Measurements from ENCODE around the gene CAVIN1.

The CAVIN1 gene

DNA sequence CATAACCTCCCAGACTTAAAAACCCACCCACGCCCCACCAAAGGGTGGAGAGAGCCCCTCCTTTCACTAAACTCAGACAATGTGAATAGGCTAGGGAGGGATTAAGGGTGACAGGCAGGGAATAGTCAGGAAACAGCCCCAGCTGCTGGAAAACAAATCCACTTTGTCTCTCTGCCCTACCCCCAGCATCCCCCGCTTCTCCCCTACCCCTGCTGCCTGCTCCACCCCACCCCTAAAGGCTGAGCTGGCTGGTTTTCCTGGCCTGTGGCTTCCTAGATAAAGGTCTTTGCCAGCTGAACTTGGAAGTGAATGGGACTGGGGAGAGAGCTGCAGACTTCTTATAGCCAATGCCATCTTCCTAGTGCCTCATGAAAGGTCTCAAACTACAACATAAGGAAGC, 15.0 kb downstream of the CAVIN1 start:
- no peak for TF ChIP-seq YY1 (IDR thresholded peaks at IDR 0.05; ENCODE audit: insufficient read depth, insufficient read length)
- no peak for TF ChIP-seq SUZ12 (IDR thresholded peaks at IDR 0.05; ENCODE audit: extremely low read depth, insufficient read depth, insufficient read length)
- TF ChIP-seq ZNF274 (IDR thresholded peaks at IDR 0.05; ENCODE audit: low read depth, low read length) = no peak
- no peak for DNase-seq (ENCODE audit: low read depth, low spot score)
- peak overlapping the region; percentile 8 for H3K9ac ChIP-seq (ENCODE audit: insufficient read length, low read depth)
- no peak overlapping the region for H3K4me3 ChIP-seq (ENCODE audit: insufficient read length, low read depth)
- peaks cover 13% of the 10 kb centered on the region for H3K4me1 ChIP-seq (ENCODE audit: insufficient read depth, insufficient read length)
- H3K27me3 ChIP-seq (ENCODE audit: insufficient read depth, insufficient read length) = no peaks in the 10 kb centered on the region
- no peaks in the 10 kb centered on the region for H3K9me3 ChIP-seq (ENCODE audit: insufficient read depth, low read length)
- peaks cover 53% of the 10 kb centered on the region for H3K36me3 ChIP-seq (ENCODE audit: insufficient read depth, insufficient read length, low read length)

DNA sequence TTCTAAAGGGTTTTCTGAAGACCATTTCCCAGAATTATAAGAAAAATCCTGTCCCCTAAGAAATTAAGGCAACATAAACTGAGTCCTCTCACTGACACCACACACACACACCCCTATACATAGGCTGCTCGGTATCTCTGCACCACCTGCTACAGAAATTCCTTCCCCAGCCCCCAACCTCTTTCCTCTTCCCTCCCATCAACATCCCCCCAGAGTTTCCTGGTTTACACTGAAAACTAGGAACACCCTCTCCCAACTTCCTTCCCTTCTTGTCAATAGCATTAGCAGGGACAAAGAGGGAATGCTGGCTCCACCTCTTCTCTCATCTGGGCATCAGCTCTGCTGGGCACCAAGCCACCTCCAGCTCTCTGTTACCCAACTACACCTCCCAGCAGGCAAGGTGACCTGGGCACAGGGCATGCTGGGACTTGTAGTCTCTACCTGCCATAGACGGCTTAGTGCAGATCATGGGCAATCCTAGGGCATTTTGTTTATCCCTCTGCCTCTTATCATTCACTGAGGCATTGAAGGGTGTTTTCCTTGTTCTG, 15.7 kb downstream of the CAVIN1 start:
- H3K36me3 ChIP-seq (ENCODE audit: insufficient read depth, insufficient read length, low read length) = peaks cover 52% of the 10 kb centered on the region
- no peak overlapping the region for H3K4me3 ChIP-seq (ENCODE audit: insufficient read length, low read depth)
- no peak overlapping the region for H3K9ac ChIP-seq (ENCODE audit: insufficient read length, low read depth)
- H3K4me1 ChIP-seq (ENCODE audit: insufficient read depth, insufficient read length) = peaks cover 14% of the 10 kb centered on the region
- no peaks in the 10 kb centered on the region for H3K27me3 ChIP-seq (ENCODE audit: insufficient read depth, insufficient read length)
- no peaks in the 10 kb centered on the region for H3K9me3 ChIP-seq (ENCODE audit: insufficient read depth, low read length)
- DNase-seq (ENCODE audit: low read depth, low spot score) = no peak
- TF ChIP-seq YY1 (IDR thresholded peaks at IDR 0.05; ENCODE audit: insufficient read depth, insufficient read length) (no peak), ZNF274 (IDR thresholded peaks at IDR 0.05; ENCODE audit: low read depth, low read length) (no peak), SUZ12 (IDR thresholded peaks at IDR 0.05; ENCODE audit: extremely low read depth, insufficient read depth, insufficient read length) (no peak)

DNA sequence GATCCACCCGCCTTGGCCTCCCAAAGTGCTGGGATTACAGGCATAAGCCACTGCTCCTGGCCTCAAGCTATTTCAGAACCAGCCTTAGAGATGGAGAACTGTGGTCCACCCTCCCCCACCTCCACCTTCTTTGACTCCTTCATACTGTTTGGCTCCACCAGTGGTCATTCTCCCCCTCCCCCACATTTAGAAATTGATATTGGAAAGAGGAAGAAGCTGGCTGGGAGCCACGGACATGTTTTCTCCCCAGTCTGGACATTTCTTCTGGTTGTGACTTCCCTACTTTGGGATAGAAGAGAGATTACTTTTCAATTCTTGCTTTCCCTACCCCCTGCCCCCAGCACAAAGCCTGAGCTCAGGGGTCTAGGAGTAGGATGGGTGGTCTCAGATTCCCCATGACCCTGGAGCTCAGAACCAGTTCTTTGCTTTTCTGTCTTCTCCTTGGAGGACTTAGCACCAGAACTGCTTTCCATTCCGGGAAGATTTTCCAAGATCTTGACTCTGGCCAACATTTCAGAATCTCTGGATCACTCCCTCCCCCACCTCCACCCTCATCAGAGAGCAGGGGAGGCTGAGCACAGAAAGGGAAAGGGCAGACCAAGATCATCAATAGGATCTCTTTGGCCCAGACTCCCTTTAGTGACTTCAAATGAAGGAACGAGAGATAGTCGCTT, 16.3 kb downstream of the CAVIN1 start:
- DNase-seq (ENCODE audit: low read depth, low spot score) = no peak
- Histone ChIP-seq H3K36me3 (ENCODE audit: insufficient read depth, insufficient read length, low read length) (peaks cover 50% of the 10 kb centered on the region), H3K4me1 (ENCODE audit: insufficient read depth, insufficient read length) (peaks cover 18% of the 10 kb centered on the region), H3K27me3 (ENCODE audit: insufficient read depth, insufficient read length) (no peaks in the 10 kb centered on the region), H3K9ac (ENCODE audit: insufficient read length, low read depth) (no peak overlapping the region), H3K4me3 (ENCODE audit: insufficient read length, low read depth) (no peak overlapping the region), H3K9me3 (ENCODE audit: insufficient read depth, low read length) (no peaks in the 10 kb centered on the region)
- TF ChIP-seq YY1 (IDR thresholded peaks at IDR 0.05; ENCODE audit: insufficient read depth, insufficient read length) = no peak
- TF ChIP-seq SUZ12 (IDR thresholded peaks at IDR 0.05; ENCODE audit: extremely low read depth, insufficient read depth, insufficient read length) = no peak
- TF ChIP-seq ZNF274 (IDR thresholded peaks at IDR 0.05; ENCODE audit: low read depth, low read length) = no peak

GRCh38 chr17:42405963-42406495, 17.0 kb downstream of the CAVIN1 start:
- H3K4me3 ChIP-seq (ENCODE audit: insufficient read length, low read depth) = no peak overlapping the region
- H3K4me1 ChIP-seq (ENCODE audit: insufficient read depth, insufficient read length) = peaks cover 18% of the 10 kb centered on the region
- TF ChIP-seq YY1 (IDR thresholded peaks at IDR 0.05; ENCODE audit: insufficient read depth, insufficient read length) (no peak), SUZ12 (IDR thresholded peaks at IDR 0.05; ENCODE audit: extremely low read depth, insufficient read depth, insufficient read length) (no peak)
- H3K36me3 ChIP-seq (ENCODE audit: insufficient read depth, insufficient read length, low read length) = peaks cover 43% of the 10 kb centered on the region
- H3K9ac ChIP-seq (ENCODE audit: insufficient read length, low read depth) = no peak overlapping the region
- no peaks in the 10 kb centered on the region for H3K9me3 ChIP-seq (ENCODE audit: insufficient read depth, low read length)
- no peaks in the 10 kb centered on the region for H3K27me3 ChIP-seq (ENCODE audit: insufficient read depth, insufficient read length)
- DNase-seq (ENCODE audit: low read depth, low spot score) = no peak

- Histone ChIP-seq H3K9ac (ENCODE audit: insufficient read length, low read depth) (no peak overlapping the region), H3K27me3 (ENCODE audit: insufficient read depth, insufficient read length) (no peaks in the 10 kb centered on the region), H3K4me1 (ENCODE audit: insufficient read depth, insufficient read length) (peaks cover 20% of the 10 kb centered on the region), H3K36me3 (ENCODE audit: insufficient read depth, insufficient read length, low read length) (peaks cover 43% of the 10 kb centered on the region), H3K4me3 (ENCODE audit: insufficient read length, low read depth) (no peak overlapping the region), H3K9me3 (ENCODE audit: insufficient read depth, low read length) (no peaks in the 10 kb centered on the region)
- TF ChIP-seq YY1 (IDR thresholded peaks at IDR 0.05; ENCODE audit: insufficient read depth, insufficient read length) = no peak
- TF ChIP-seq SUZ12 (IDR thresholded peaks at IDR 0.05; ENCODE audit: extremely low read depth, insufficient read depth, insufficient read length) = no peak
- no peak for TF ChIP-seq ZNF274 (IDR thresholded peaks at IDR 0.05; ENCODE audit: low read depth, low read length)
- no peak for DNase-seq (ENCODE audit: low read depth, low spot score)
Measured at GRCh38 chr17:42405076-42405475, 18.0 kb downstream of the CAVIN1 start.

- TF ChIP-seq SUZ12 (IDR thresholded peaks at IDR 0.05; ENCODE audit: extremely low read depth, insufficient read depth, insufficient read length) (no peak), YY1 (IDR thresholded peaks at IDR 0.05; ENCODE audit: insufficient read depth, insufficient read length) (no peak), ZNF274 (IDR thresholded peaks at IDR 0.05; ENCODE audit: low read depth, low read length) (no peak)
- Histone ChIP-seq H3K4me3 (ENCODE audit: insufficient read length, low read depth) (no peak overlapping the region), H3K9me3 (ENCODE audit: insufficient read depth, low read length) (no peaks in the 10 kb centered on the region), H3K4me1 (ENCODE audit: insufficient read depth, insufficient read length) (peaks cover 16% of the 10 kb centered on the region), H3K9ac (ENCODE audit: insufficient read length, low read depth) (no peak overlapping the region), H3K27me3 (ENCODE audit: insufficient read depth, insufficient read length) (no peaks in the 10 kb centered on the region), H3K36me3 (ENCODE audit: insufficient read depth, insufficient read length, low read length) (peaks cover 43% of the 10 kb centered on the region)
- DNase-seq (ENCODE audit: low read depth, low spot score) = no peak
Measured at GRCh38 chr17:42404326-42405055, 18.6 kb downstream of the CAVIN1 start.

GRCh38 chr17:42403150-42403549, 19.9 kb downstream of the CAVIN1 start:
- no peak overlapping the region for H3K4me3 ChIP-seq (ENCODE audit: insufficient read length, low read depth)
- H3K9ac ChIP-seq (ENCODE audit: insufficient read length, low read depth) = peak overlapping the region; percentile 39
- no peak for DNase-seq (ENCODE audit: low read depth, low spot score)
- H3K9me3 ChIP-seq (ENCODE audit: insufficient read depth, low read length) = no peaks in the 10 kb centered on the region
- H3K4me1 ChIP-seq (ENCODE audit: insufficient read depth, insufficient read length) = peaks cover 16% of the 10 kb centered on the region
- no peak for TF ChIP-seq SUZ12 (IDR thresholded peaks at IDR 0.05; ENCODE audit: extremely low read depth, insufficient read depth, insufficient read length)
- TF ChIP-seq YY1 (IDR thresholded peaks at IDR 0.05; ENCODE audit: insufficient read depth, insufficient read length) = no peak
- no peak for TF ChIP-seq ZNF274 (IDR thresholded peaks at IDR 0.05; ENCODE audit: low read depth, low read length)
- H3K36me3 ChIP-seq (ENCODE audit: insufficient read depth, insufficient read length, low read length) = peaks cover 37% of the 10 kb centered on the region
- H3K27me3 ChIP-seq (ENCODE audit: insufficient read depth, insufficient read length) = no peaks in the 10 kb centered on the region

All from NT2/D1 (cell line).